Measurements from ENCODE around the gene HYAL3. TPM values are rescaled to one million over a fixed set of nuclear protein-coding genes. Genes with fewer than 3 reads are reported as not detected.

HYAL3 gene
- total RNA-seq, 1 donor from 2014 or later = not detected

DNA sequence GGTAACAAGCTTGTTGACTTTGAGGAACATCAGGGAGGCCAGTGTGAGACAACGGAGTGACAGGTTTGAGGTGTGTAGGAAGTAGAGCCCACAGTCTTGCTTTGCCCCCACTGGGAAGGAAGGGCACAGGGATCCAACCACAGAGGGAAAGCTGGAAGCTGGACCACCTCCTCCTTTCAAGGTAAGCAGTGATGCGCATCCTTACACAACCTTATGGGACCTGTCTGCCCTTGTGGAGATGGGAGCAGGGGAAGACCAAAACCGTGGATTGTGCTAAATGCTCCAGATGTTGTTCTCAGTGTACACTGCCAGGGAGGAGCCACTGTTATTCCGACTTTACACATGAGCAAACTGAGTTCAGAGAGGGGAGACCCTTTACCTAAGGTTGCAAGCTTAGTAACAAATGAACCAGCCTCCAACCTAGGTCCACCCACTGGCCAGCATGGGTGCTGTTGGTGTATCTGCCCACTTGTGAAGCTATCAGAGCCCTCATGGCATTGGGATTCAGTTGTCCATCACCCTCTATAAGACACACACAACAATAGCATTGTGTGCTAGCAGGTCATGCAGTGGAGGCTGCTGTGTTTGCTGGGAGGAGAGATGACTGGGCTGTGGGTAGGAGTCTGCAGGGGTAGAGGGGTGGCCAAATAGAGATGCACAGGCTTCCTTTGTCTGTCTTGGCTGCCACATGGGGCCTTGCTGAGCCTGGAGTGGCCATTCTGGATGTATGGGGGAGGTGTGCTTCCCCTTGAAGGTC lies 20.9 kb downstream of the HYAL3 start:
- Histone ChIP-seq H3K36me3 (peaks cover 0 to 11% of the 10 kb centered on the region in 2 donors), H3K9me3 (no peaks in the 10 kb centered on the region), H3K27me3 (no peaks in the 10 kb centered on the region), H3K4me1 (peaks cover 5 to 9% of the 10 kb centered on the region in 2 donors), H3K27ac (peak overlapping the region in 1 of 2 donors; percentile 67), H3K4me3 (no peak overlapping the region)
- DNase-seq (ENCODE audit: low spot score in 2 of 2) = no peak
- intact Hi-C loops (cut with DNase I) = no loop called here
- TF ChIP-seq CTCF (IDR thresholded peaks at IDR 0.05) = no peak

- Histone ChIP-seq H3K27me3 (no peaks in the 10 kb centered on the region), H3K27ac (no peak overlapping the region), H3K4me3 (no peak overlapping the region), H3K36me3 (peaks cover 0 to 11% of the 10 kb centered on the region in 2 donors), H3K9me3 (no peaks in the 10 kb centered on the region), H3K4me1 (peaks cover 11 to 12% of the 10 kb centered on the region in 2 donors)
- intact Hi-C loops (cut with DNase I) = no loop called here
- DNase-seq (ENCODE audit: low spot score in 2 of 2) = no peak
- TF ChIP-seq CTCF (IDR thresholded peaks at IDR 0.05) = no peak
Observed at GRCh38 chr3:50276762-50277101, 22.5 kb downstream of the HYAL3 start.

GRCh38 chr3:50275996-50276761 lies 23.0 kb downstream of the HYAL3 start:
- H3K9me3 ChIP-seq = no peaks in the 10 kb centered on the region
- TF ChIP-seq CTCF (IDR thresholded peaks at IDR 0.05) = no peak
- intact Hi-C loops (cut with DNase I) = no loop called here
- H3K27ac ChIP-seq = no peak overlapping the region
- DNase-seq (ENCODE audit: low spot score in 2 of 2) = no peak
- peaks cover 0 to 11% of the 10 kb centered on the region in 2 donors for H3K36me3 ChIP-seq
- no peaks in the 10 kb centered on the region for H3K27me3 ChIP-seq
- no peak overlapping the region for H3K4me3 ChIP-seq
- peaks cover 11 to 12% of the 10 kb centered on the region in 2 donors for H3K4me1 ChIP-seq

GRCh38 chr3:50275141-50275995 lies 23.8 kb downstream of the HYAL3 start:
- Histone ChIP-seq H3K36me3 (peaks cover 0 to 11% of the 10 kb centered on the region in 2 donors), H3K4me3 (no peak overlapping the region), H3K9me3 (no peaks in the 10 kb centered on the region), H3K27me3 (no peaks in the 10 kb centered on the region), H3K4me1 (peaks cover 11 to 15% of the 10 kb centered on the region in 2 donors), H3K27ac (no peak overlapping the region)
- no peak for DNase-seq (ENCODE audit: low spot score in 2 of 2)
- TF ChIP-seq CTCF (IDR thresholded peaks at IDR 0.05) = no peak
- intact Hi-C loops (cut with DNase I) = no loop called here

DNA sequence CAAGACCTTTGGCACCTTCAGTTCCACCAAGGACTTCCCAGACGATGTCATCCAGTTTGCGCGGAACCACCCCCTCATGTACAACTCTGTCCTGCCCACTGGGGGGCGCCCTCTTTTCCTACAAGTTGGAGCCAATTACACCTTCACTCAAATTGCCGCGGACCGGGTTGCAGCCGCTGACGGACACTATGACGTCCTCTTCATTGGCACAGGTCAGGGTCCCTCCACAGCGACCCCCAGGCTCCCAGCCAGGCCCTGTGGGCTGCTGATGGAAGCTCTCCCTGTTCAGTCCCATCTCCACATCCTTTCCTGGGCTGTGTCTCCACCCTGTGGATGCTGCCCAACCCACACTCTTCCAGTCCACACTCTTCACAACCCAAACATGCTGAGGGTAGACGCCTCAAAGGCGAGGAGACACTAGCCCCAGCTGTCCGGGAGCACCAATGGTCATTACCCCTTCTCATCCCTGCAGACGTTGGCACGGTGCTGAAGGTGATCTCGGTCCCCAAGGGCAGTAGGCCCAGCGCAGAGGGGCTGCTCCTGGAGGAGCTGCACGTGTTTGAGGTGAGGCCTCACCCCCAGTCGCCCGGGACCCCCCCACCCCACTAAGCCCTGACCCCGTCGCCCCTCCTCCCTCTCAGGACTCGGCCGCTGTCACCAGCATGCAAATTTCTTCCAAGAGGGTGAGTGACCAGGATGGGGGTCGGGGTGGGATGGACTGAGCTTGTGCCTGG lies 24.7 kb downstream of the HYAL3 start:
- Histone ChIP-seq H3K36me3 (peaks cover 0 to 11% of the 10 kb centered on the region in 2 donors), H3K4me1 (peaks cover 11 to 23% of the 10 kb centered on the region in 2 donors), H3K4me3 (no peak overlapping the region), H3K9me3 (no peaks in the 10 kb centered on the region), H3K27ac (no peak overlapping the region), H3K27me3 (no peaks in the 10 kb centered on the region)
- intact Hi-C loops (cut with DNase I) = loop anchor here (5.0 kb wide), 1 partner anchor 152 kb away; no protein-coding TSS in a partner anchor
- peak; percentile 41 to 59 (median 50) for TF ChIP-seq CTCF (IDR thresholded peaks at IDR 0.05)
- no peak for DNase-seq (ENCODE audit: low spot score in 2 of 2)
